IPS DF 4.7 (cell line): Measurements from ENCODE around the gene NINJ2.

Experiments used
- DNase-seq: peaks from one replicate; pipeline ENCODE4 v3.0.0-alpha.2; 2013; ENCODE audit warnings: low spot score; ENCODE audit errors: extremely low read depth

NINJ2 gene

GRCh38 chr12:614411-614970 lies 48.8 kb downstream of the NINJ2 start:
- DNase-seq = no peak

- DNase-seq = no peak
Measured at GRCh38 chr12:613996-614395, 49.2 kb downstream of the NINJ2 start.

GRCh38 chr12:612886-613285 lies 50.4 kb downstream of the NINJ2 start:
- no peak for DNase-seq

GRCh38 chr12:612293-612692 lies 51.0 kb downstream of the NINJ2 start:
- no peak for DNase-seq

- DNase-seq = no peak
Measured at GRCh38 chr12:611721-612120, 51.5 kb downstream of the NINJ2 start.

GRCh38 chr12:608921-609320 lies 54.3 kb downstream of the NINJ2 start:
- no peak for DNase-seq

- DNase-seq = no peak
Measured at GRCh38 chr12:608413-608812, 54.8 kb downstream of the NINJ2 start.

GRCh38 chr12:607541-608001 lies 55.7 kb downstream of the NINJ2 start:
- no peak for DNase-seq

- no peak for DNase-seq
Measured at GRCh38 chr12:604956-605355, 58.3 kb downstream of the NINJ2 start.

GRCh38 chr12:602700-603068 lies 60.6 kb downstream of the NINJ2 start:
- no peak for DNase-seq

GRCh38 chr12:601976-602699 lies 61.1 kb downstream of the NINJ2 start:
- DNase-seq = no peak

- no peak for DNase-seq
Measured at GRCh38 chr12:599756-600155, 63.5 kb downstream of the NINJ2 start.

- no peak for DNase-seq
Measured at GRCh38 chr12:597926-598568, 65.2 kb downstream of the NINJ2 start.

GRCh38 chr12:593396-594270 lies 69.6 kb downstream of the NINJ2 start:
- DNase-seq = no peak

GRCh38 chr12:592024-592505 lies 71.2 kb downstream of the NINJ2 start:
- no peak for DNase-seq

GRCh38 chr12:591167-592023 lies 71.8 kb downstream of the NINJ2 start:
- DNase-seq = no peak

- DNase-seq = no peak
Measured at GRCh38 chr12:590206-590750, 73.0 kb downstream of the NINJ2 start.

- DNase-seq = no peak
Measured at GRCh38 chr12:588646-589045, 74.6 kb downstream of the NINJ2 start.

- no peak for DNase-seq
Measured at GRCh38 chr12:588024-588322, 75.3 kb downstream of the NINJ2 start.

- no peak for DNase-seq
Measured at GRCh38 chr12:587132-588023, 75.9 kb downstream of the NINJ2 start.
